BJ (cell line): Measurements from ENCODE around the gene YWHAQ. TPM values are rescaled to one million over a fixed set of nuclear protein-coding genes. Genes with fewer than 3 reads are reported as not detected.
A peak's percentile ranks its signal among the peaks of the same experiment; 100 is the strongest.

Experiments
- CTCF ChIA-PET: fragments of 350-600 bp; formaldehyde crosslinking; extraction: SDS; loops from one replicate; lab custom pipeline; 2021; ENCODE audit warnings: antibody characterized with exemption, inconsistent platforms; lab: Yijun Ruan, JAX
- POLR2A ChIA-PET: fragments of 300-600 bp; sonication (Branson Sonifier 250); formaldehyde crosslinking; extraction: SDS; loops from one replicate; lab custom pipeline; 2021; ENCODE audit warnings: antibody characterized with exemption; lab: Charles Lee
- DNase-seq: peaks from one replicate; pipeline ENCODE4 v3.0.0-alpha.2; 2011; ENCODE audit warnings: low read depth
- H3K27me3 ChIP-seq: 2 replicates; pipeline ENCODE4 v1.6.0; 2011; ENCODE audit warnings: low read length; ENCODE audit not compliant: control insufficient read depth, insufficient read depth
- H3K36me3 ChIP-seq: 2 replicates; pipeline ENCODE4 v1.5.1; 2011; ENCODE audit warnings: low read length; ENCODE audit not compliant: control insufficient read depth, insufficient read depth
- H3K4me3 ChIP-seq: 2 replicates; pipeline ENCODE4 v1.5.1; 2011; ENCODE audit warnings: low read depth, mild to moderate bottlenecking, control low read depth, low read length
- CTCF ChIP-seq: IDR thresholded peaks from 2 replicates; pipeline ENCODE4 v1.5.1; 2011; ENCODE audit warnings: low read depth, mild to moderate bottlenecking, control low read depth, inconsistent platforms, low read length, moderate library complexity; ENCODE audit not compliant: insufficient read depth
- polyA plus RNA-seq: library from polyadenylated mRNA; depleted of rRNA; stranded (reverse); fragments of >200 nt; gene quantifications from 2 replicates; pipeline ENCODE4 v1.2.3, GENCODE V29; 2011

The YWHAQ gene
- polyA plus RNA-seq, 1 experiment: 235 TPM

GRCh38 chr2:9637330-9637729 is 6.5 kb upstream of the YWHAQ start:
- TF ChIP-seq CTCF: no peak
- no peaks in the 10 kb centered on the region for H3K36me3 ChIP-seq
- DNase-seq: no peak
- no peaks in the 10 kb centered on the region for H3K27me3 ChIP-seq
- no peak overlapping the region for H3K4me3 ChIP-seq
- POLR2A ChIA-PET: no interaction called here
- CTCF ChIA-PET: interaction anchor here (0.6 to 3.3 kb wide), 2 partner anchors 73 to 133 kb away, joined by 3 to 10 read pairs; no protein-coding TSS in a partner anchor

GRCh38 chr2:9634133-9634532 is 3.3 kb upstream of the YWHAQ start:
- no peaks in the 10 kb centered on the region for H3K27me3 ChIP-seq
- no peaks in the 10 kb centered on the region for H3K36me3 ChIP-seq
- no peak overlapping the region for H3K4me3 ChIP-seq
- no peak for DNase-seq
- no peak for TF ChIP-seq CTCF
- ChIA-PET POLR2A (no interaction called here), CTCF (interaction anchor here (1.2 kb wide), 1 partner anchor 42 kb away, joined by 4 read pairs; no protein-coding TSS in a partner anchor)

GRCh38 chr2:9631878-9632700 is 1.3 kb upstream of the YWHAQ start:
- ChIA-PET CTCF (no interaction called here), POLR2A (no interaction called here)
- no peak for DNase-seq

GRCh38 chr2:9631553-9631819 is 689 bp upstream of the YWHAQ start:
- no peak for TF ChIP-seq CTCF
- peaks cover 2% of the 10 kb centered on the region for H3K36me3 ChIP-seq
- no peaks in the 10 kb centered on the region for H3K27me3 ChIP-seq
- POLR2A ChIA-PET: interaction anchor here (0.7 kb wide), 1 partner anchor 73 kb away, joined by 3 read pairs; no protein-coding TSS in a partner anchor
- CTCF ChIA-PET: no interaction called here
- no peak for DNase-seq
- H3K4me3 ChIP-seq: peak overlapping the region; percentile 40

More at GRCh38 chr2:9631878-9632700, 1.3 kb upstream of the YWHAQ start:
- no peaks in the 10 kb centered on the region for H3K27me3 ChIP-seq
- H3K4me3 ChIP-seq: no peak overlapping the region
- no peaks in the 10 kb centered on the region; the same call in 1 of the 2 replicates for H3K36me3 ChIP-seq
- TF ChIP-seq CTCF: no peak

GRCh38 chr2:9630117-9630735 is 571 bp downstream of the YWHAQ start:
- Histone ChIP-seq H3K36me3 (peaks cover 2% of the 10 kb centered on the region), H3K4me3 (peak overlapping the region; percentile 82), H3K27me3 (no peaks in the 10 kb centered on the region)
- no peak for DNase-seq
- POLR2A ChIA-PET: interaction anchor here (0.6 to 1.6 kb wide), 6 partner anchors 9 to 599 kb away, joined by 3 to 9 read pairs (median 3); partner anchors contain the start of gene ADAM17
- no peak for TF ChIP-seq CTCF
- CTCF ChIA-PET: interaction anchor here (1.2 to 1.8 kb wide), 3 partner anchors 164 to 172 kb away, joined by 3 read pairs; no protein-coding TSS in a partner anchor
